Fibroblast of pulmonary artery (primary cell): ENCODE data around the gene C1orf198.

Experiments
- DNase-seq: peaks from one replicate; pipeline ENCODE4 v3.0.0-alpha.2; 2010; ENCODE audit warnings: low read depth
- H3K4me3 ChIP-seq: replicated peaks from 2 replicates; pipeline ENCODE4 v1.5.1; 2011; ENCODE audit warnings: low read depth, mild to moderate bottlenecking, control low read depth, low read length, moderate library complexity
- TF ChIP-seq, protein P1 (sequence below): IDR thresholded peaks from 2 replicates; pipeline ENCODE4 v1.5.1; 2011; ENCODE audit warnings: mild to moderate bottlenecking, control low read depth, low read length, inconsistent platforms; ENCODE audit errors: missing control alignments

The C1orf198 gene, protein sequence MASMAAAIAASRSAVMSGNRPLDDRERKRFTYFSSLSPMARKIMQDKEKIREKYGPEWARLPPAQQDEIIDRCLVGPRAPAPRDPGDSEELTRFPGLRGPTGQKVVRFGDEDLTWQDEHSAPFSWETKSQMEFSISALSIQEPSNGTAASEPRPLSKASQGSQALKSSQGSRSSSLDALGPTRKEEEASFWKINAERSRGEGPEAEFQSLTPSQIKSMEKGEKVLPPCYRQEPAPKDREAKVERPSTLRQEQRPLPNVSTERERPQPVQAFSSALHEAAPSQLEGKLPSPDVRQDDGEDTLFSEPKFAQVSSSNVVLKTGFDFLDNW

DNA sequence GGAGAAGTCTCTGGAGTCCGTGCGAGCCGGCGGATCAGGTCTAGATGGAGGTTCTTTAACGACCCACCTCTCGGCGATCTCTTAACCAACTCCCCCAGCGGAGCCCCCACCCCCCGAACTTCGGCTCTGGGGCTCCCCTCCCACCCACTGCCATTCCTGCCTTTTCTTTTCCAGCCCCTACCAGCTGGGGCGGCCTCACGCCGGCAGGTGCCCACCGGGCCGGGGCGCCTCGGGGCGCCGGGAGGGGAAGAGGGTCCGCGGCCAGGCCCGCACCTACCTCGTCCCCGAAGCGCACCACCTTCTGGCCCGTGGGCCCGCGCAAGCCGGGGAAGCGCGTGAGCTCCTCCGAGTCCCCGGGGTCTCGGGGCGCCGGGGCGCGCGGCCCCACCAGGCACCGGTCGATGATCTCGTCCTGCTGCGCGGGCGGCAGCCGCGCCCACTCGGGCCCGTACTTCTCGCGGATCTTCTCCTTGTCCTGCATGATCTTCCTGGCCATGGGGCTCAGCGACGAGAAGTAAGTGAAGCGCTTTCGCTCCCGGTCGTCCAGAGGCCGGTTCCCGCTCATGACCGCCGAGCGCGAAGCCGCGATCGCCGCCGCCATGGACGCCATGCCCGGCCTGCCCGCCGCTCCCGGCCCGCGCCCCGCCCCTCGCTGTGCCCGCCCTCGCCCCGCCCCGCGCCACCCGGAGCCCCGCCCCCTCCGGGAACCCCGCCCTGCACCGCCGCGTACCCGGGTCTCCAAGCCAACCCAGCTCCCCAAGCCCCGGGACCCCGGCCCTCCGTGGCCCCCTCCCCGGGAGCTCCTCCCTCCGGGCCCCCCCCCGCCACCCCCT is at the start of gene C1orf198:
C1orf198 (minus strand) TSS at position 619 of the 833 bp plus-strand sequence; CDS start at position 610, 9 bp downstream.
- peak within 1 kb of the TSS; percentile 79 for H3K4me3 ChIP-seq
- peak; percentile 39 for DNase-seq
- TF ChIP-seq, protein P1, sequence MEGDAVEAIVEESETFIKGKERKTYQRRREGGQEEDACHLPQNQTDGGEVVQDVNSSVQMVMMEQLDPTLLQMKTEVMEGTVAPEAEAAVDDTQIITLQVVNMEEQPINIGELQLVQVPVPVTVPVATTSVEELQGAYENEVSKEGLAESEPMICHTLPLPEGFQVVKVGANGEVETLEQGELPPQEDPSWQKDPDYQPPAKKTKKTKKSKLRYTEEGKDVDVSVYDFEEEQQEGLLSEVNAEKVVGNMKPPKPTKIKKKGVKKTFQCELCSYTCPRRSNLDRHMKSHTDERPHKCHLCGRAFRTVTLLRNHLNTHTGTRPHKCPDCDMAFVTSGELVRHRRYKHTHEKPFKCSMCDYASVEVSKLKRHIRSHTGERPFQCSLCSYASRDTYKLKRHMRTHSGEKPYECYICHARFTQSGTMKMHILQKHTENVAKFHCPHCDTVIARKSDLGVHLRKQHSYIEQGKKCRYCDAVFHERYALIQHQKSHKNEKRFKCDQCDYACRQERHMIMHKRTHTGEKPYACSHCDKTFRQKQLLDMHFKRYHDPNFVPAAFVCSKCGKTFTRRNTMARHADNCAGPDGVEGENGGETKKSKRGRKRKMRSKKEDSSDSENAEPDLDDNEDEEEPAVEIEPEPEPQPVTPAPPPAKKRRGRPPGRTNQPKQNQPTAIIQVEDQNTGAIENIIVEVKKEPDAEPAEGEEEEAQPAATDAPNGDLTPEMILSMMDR: no peak

DNA sequence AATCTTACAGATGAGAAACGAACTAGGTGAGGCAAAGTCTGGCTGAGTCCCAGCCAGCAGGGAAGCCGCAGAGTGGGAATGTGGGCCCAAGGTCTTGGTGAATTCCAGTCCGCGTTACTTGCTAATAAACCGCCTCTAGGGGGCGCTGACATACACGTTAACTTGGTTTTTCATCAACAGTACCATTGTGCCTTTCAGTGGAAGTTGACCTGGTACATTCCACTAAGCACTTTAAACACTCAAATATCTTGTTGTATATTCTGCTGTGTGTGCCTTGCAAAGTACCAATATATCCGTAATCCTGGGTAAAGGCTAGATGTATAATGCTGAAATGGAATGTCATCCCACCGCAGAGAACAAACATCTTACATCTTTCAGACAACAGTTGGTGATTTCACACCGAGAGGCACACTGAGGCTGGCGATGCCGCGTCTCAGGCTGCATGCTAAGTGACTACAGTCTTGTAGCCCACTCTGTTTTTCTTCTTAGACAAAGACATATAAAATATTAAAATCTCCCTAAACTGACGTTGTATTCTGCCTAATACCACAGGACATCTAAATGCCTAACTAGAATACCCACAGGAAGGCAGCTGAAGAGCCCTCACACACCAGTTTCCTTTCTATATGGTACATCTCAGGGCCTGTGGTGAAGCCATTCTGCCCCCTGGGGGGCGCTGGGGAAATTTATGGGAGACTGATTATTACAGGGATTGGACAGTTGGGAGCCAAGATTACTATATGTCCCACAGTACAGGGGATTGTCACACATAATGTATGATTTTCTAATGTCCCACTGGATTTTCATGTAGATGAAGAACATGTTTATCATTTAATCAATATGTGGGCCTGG is 49.2 kb upstream of the C1orf198 start:
- DNase-seq: peak; percentile 81
- TF ChIP-seq, protein P1: peak; percentile 74
- no peak overlapping the region for H3K4me3 ChIP-seq

DNA sequence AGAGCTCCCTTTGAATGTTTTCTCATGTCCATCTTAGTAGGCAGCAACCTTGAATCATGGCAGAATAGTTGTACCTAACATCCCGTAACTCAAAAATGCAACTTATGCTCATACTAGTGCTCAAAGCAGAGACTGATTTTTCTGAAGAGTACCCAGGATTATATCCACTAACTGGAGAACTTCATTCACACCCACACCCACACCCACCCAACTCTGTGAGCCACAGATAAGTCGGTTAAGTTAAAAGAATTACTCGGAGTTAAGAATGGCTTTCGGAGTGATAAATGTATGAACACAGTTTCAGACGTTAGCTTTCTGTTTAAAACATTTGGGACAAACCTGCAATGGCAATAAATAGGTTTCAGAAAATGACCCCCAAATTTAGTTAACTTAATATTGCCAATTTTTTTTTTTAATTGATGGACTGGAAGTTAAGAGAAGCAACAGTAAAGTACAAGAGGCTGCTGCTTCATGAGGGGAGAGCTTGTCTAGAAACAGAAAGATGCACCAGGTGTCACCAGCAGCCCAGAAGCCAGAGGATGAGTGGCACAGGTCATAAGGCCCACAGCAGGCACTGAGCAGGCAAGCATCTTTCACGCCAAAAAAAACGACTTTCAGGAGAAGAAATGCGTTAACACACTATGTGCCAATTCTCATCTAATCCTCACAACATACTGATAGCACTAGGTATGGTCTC is 48.4 kb upstream of the C1orf198 start:
- no peak for DNase-seq
- no peak overlapping the region for H3K4me3 ChIP-seq
- TF ChIP-seq, protein P1: no peak

DNA sequence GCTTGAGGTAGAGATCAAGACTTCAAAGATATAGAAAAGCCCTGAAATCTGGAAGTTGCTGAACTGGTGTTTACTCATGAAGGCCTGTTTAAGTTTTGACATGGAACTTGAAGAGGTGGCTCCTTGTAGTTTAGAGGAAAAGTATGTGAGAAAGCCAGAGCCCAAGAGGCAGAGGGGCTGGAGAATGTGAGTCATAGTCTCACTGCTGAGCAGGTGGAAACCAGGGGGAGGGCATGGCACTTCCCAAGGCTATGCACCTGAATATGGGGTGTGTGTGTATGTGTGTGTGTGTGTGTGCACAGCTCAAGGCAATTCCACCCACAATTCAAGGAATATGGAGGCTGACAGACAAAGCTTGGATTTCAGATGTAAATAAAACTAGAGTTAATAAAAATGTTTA is 46.8 kb upstream of the C1orf198 start:
- DNase-seq: no peak
- TF ChIP-seq, protein P1: no peak
- no peak overlapping the region for H3K4me3 ChIP-seq

DNA sequence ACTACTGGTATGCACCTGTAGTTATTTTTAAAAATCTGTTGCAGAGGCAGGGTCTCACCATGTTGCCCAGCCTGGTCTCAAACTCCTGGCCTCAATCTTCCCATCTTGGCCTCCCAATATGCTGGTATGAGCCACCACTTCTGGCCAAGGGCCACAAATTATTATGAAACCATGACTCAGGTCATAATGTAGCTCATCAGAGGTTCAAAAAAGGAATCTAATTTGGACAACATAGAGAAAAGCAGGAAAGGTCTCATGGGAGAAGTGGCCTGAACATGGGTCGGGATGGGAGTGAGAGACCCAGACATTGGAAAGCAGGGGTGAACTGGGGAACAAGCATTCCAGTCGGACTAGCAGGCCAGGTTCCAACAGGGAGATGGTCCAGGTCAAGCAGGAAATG is 45.2 kb upstream of the C1orf198 start:
- TF ChIP-seq, protein P1: no peak
- no peak overlapping the region for H3K4me3 ChIP-seq
- peak; percentile 50 for DNase-seq

DNA sequence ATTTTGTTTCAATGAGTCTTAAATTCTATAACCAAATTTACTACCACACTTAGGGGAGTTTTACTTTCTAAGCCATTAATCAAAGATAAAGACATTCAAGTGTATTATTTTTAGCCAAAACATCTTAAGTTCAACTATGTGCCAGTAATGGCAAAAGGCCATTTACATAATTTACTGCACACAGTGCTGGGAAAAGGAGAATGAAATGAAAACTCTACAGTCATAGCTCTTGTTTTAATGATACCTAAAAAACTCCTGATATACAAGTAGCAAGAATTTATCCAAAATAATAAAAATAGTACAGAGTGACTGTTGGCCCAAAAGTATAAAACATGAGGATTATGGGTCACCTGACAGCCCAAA is 42.4 kb upstream of the C1orf198 start:
- TF ChIP-seq, protein P1: no peak
- no peak overlapping the region for H3K4me3 ChIP-seq
- DNase-seq: no peak
